HG02870 (cell line): Measurements from ENCODE around the gene SPDYE2.
A peak's percentile ranks its signal among the peaks of the same experiment; 100 is the strongest.
"Not testable (repeated sequence)": the region's sequence is repeated elsewhere in the genome, so short reads cannot be mapped to it uniquely, and the experiment has no call there.

Source experiments
- ATAC-seq: cut with Tn5 transposase; IDR thresholded peaks from one replicate; pipeline ENCODE4 v1.9.1; 2021; ENCODE audit warnings: mild to moderate bottlenecking, moderate library complexity; ENCODE audit not compliant: unreplicated experiment

SPDYE2 gene

DNA sequence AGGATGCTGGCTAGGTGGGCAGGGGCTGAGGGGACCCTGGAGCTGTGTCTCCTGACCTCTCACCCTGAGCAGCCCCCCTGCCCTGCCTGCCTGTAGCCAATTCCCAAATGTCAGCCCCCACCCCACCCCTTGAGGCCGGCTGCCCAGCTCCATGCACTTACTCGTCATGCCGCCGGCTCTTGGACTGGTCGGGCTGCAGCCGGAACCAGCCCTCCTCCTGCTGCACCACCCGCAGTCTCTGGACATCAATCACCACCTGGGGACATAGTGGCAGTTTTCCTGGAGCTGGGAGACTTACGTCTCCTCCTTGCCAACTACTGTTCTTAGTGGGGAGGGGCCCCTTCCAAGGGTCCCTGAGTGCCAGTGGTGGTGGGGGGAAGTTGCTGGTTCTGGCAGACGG, 48.7 kb downstream of the SPDYE2 start:
- not testable (repeated sequence) for ATAC-seq

DNA sequence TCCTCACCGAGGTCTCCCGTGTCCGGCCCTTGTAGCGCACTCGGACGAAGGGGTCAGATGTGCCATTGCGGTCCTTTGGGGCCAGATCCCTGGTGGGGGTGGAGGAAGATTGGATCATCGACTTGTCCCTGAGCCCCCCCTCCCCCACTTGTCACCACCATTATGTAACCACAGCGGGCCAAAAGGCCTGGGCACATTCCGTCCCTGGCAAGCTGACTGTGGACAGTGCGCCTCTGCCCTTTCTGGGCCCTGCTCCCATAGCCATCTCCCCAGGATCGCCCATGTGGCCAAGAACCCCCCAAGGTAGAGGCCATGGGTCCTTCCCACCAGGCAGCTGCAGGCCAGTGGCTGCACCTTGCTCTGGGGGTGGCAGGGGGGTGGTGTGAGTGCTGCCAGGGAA, 51.3 kb downstream of the SPDYE2 start:
- ATAC-seq, result not testable (repeated sequence)

DNA sequence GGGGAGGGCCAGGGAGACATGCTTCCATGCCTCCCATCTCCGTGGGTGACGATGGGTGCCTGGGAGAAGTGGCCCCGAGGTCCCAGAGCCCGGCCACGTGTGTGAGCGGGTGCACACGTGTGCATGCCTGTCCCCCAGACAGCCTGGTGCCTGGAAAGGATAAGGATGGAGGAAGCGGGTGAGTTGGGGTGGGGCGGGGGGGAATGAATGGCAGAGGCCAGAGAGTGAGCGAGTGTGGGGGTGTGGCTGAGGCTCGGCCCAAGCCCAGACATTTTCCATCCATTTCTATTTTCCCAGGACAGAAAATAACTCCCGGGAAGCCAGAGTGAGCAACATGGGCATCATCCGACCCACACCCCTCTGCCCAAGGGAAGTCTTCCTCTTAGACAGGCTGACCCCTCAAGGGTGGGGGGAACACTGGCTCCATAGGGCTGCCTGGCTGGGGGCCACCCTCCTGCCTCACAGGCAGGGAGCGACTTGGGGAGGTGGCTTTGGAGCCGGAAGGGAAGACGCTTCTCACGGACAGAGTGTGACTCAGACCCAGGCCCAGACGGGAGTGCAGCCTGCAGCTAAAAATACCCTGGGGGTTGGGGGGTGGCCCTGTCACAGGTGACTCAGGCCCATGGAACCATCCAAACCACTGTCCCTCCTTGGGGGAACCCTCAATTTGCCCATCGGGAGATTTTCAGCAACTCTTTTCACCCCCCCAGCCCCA, 53.6 kb downstream of the SPDYE2 start:
- ATAC-seq, result not testable (repeated sequence)

DNA sequence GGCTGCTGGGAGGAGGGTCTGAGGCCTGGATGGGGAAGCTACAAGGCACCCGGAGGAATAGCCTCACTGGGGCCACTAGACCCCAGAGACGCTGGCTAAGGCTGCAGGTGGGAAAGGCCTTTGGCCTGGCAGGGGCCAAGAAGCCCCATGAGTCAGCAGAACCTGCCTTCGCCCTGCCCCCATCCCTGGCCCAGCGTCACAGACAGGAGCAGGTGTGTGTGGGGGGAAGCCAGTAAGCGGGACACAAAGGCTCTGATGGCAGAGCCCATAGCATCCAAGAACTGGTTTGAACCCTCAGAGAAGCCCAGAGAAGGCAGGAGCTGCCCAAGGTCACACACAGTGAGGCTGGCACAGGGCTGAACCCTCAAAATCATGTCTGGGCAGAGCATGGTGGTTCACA, 55.8 kb downstream of the SPDYE2 start:
- ATAC-seq, result not testable (repeated sequence)

DNA sequence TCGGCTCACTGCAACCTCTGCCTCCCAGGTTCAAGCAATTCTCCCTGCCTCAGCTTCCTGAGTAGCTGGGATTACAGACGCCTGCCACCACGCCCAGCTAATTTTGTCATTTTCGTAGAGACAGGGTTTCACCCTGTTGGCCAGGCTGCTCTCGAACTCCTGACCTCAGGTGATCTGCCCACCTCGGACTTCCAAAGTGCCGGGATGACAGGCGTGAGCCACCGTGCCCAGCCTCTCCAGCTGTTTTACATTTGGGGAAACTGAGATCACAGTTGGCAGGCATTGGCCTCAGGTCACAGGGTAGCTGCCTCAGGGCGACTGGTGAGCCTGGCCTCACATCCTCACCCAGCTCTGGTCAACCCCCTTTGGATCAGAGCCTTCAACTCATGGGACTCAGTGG, 58.7 kb downstream of the SPDYE2 start:
- not testable (repeated sequence) for ATAC-seq

DNA sequence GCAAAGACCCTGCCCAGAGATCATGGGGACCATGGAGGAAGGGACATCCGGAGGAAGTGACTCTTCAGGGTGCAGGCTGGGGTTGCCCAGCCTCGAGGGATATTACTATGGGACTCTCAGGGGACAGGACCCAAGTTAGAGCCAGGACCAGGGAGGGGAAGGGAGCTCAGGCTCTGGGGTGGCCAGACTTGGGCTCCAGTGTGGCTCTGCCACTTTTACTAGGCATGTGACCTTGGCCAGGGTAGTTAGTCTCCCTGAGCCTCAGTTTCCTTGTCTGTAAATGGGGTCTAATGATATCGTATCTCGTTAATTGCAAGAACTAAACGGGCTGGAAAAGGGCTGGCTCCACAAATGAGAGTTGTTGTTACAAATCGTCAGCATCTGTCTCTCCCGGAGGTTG, 59.4 kb downstream of the SPDYE2 start:
- ATAC-seq, result not testable (repeated sequence)

DNA sequence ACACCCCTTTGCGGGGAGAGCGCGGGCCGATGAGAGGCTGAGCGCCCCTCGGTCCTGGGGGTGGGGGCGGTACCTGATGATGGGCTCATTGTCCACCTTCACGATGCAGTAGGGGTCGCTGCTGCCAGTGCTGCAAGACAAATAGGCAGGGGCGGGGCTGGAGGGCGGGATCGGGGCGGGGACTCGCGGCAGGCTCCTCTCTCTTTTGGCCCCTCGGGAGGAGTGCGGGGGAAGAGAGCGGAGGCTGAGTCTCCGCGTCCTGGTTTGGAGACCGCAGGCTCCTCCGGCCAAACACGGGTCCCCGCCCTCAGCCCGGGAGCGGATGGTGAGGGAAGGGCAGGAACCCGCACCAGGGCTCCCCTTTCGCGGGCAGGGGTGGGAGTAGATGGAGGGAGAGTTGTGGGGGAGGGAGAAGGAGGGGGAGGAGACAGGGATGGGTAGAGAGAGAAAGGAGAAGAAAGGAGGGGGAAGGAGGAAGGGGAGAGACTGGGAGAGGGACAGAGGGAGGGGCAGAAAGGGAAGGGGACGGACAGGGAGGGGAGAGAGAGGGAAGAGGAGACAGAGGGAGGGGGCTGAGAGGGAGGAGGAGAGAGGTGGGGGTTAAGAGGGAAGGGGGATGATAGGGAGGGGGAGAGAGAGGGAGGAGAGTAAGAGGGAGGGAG, 60.1 kb downstream of the SPDYE2 start:
- peak; percentile 33 for ATAC-seq

DNA sequence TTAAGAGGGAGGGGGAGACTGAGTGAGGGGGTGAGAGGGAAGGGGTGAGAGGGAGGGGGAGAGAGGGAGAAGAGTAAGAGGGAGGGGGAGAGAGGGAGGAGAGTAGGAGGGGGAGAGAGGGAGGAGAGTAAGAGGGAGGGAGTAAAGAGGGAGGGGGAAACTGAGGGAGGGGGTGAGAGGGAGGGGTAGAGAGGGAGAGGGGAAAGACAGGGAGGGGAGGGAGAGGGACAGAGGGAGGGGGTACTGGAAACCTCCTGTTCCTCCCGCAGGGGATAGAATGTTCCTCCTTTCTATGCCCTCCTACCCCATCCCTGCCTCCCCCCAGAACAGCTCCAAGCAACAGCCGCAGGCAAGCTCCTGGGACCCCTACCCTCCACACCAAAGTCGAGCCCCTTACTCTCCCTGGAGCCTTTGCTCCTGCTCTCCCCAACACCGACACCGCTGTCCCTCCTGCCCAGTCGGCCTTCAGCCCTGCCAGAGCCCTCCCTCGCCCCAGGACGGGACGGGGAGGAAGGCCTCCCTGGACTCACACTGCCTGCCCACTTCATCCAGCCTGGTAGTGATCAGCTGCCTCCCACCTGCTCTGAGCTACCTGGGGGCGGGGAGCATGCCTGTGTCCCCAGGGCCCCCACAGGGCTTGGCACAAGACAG, 60.8 kb downstream of the SPDYE2 start:
- ATAC-seq, result not testable (repeated sequence)
